Parathyroid adenoma (tissue), 2 donors: Measurements from ENCODE around the gene RETREG3.
"Not testable (repeated sequence)": the region's sequence is repeated elsewhere in the genome, so short reads cannot be mapped to it uniquely, and the experiment has no call there.

Experiments
- H2AFZ ChIP-seq: fragments of 300-600 bp; sonication (generic); one replicate; pipeline ENCODE4 v1.7.0; 2017; ENCODE audit warnings: antibody characterized with exemption, mild to moderate bottlenecking
- H3K27ac ChIP-seq: fragments of 300-600 bp; sonication (generic); one replicate; pipeline ENCODE4 v1.7.0; 2017
- H3K27me3 ChIP-seq: fragments of 300-600 bp; sonication (generic); one replicate; pipeline ENCODE4 v1.7.0; 2017; ENCODE audit warnings: low read length; ENCODE audit not compliant: control insufficient read depth, insufficient read depth
- H3K36me3 ChIP-seq: fragments of 300-600 bp; sonication (generic); one replicate; pipeline ENCODE4 v1.7.0; 2017; ENCODE audit warnings: low read length; ENCODE audit not compliant: control insufficient read depth, insufficient read depth
- H3K4me1 ChIP-seq: fragments of 300-600 bp; sonication (generic); one replicate; pipeline ENCODE4 v1.7.0; 2017; ENCODE audit warnings: control low read depth
- H3K4me2 ChIP-seq: fragments of 300-600 bp; sonication (generic); one replicate; pipeline ENCODE4 v1.7.0; 2017; ENCODE audit warnings: low read length
- H3K4me3 ChIP-seq: fragments of 300-600 bp; sonication (generic); one replicate; pipeline ENCODE4 v1.7.0; 2017; ENCODE audit warnings: low read depth, low read length
- H3K79me2 ChIP-seq: fragments of 300-600 bp; sonication (generic); one replicate; pipeline ENCODE4 v1.7.0; 2017; ENCODE audit warnings: control low read depth
- H3K9ac ChIP-seq: fragments of 300-600 bp; sonication (generic); one replicate; pipeline ENCODE4 v1.7.0; 2017; ENCODE audit warnings: mild to moderate bottlenecking
- H3K9me3 ChIP-seq: fragments of 300-600 bp; sonication (generic); one replicate; pipeline ENCODE4 v1.7.0; 2017; ENCODE audit warnings: low read length; ENCODE audit not compliant: control insufficient read depth
- CTCF ChIP-seq: fragments of 300-600 bp; sonication (generic); IDR thresholded peaks from one replicate; pipeline ENCODE4 v1.7.0; 2017; ENCODE audit warnings: antibody characterized with exemption, mild to moderate bottlenecking
- donor health status: primary hyperparathyroidism.

Gene RETREG3

GRCh38 chr17:42547698-42548069 is 61.5 kb downstream of the RETREG3 start:
- no peak overlapping the region for H3K9ac ChIP-seq
- H3K27ac ChIP-seq = no peak overlapping the region
- H3K27me3 ChIP-seq = no peaks in the 10 kb centered on the region
- no peaks in the 10 kb centered on the region for H3K79me2 ChIP-seq
- H3K9me3 ChIP-seq = no peaks in the 10 kb centered on the region
- H3K4me3 ChIP-seq = no peak overlapping the region
- H3K36me3 ChIP-seq = no peaks in the 10 kb centered on the region
- H2AFZ ChIP-seq = peak overlapping the region; percentile 69
- no peak overlapping the region for H3K4me2 ChIP-seq
- no peaks in the 10 kb centered on the region for H3K4me1 ChIP-seq
- no peak for TF ChIP-seq CTCF

- no peak overlapping the region for H3K9ac ChIP-seq
- H3K9me3 ChIP-seq = no peaks in the 10 kb centered on the region
- H3K79me2 ChIP-seq = no peaks in the 10 kb centered on the region
- no peak overlapping the region for H3K4me2 ChIP-seq
- no peaks in the 10 kb centered on the region for H3K27me3 ChIP-seq
- no peak for TF ChIP-seq CTCF
- no peak overlapping the region for H3K4me3 ChIP-seq
- H2AFZ ChIP-seq = no peak overlapping the region
- H3K4me1 ChIP-seq = no peaks in the 10 kb centered on the region
- H3K36me3 ChIP-seq = no peaks in the 10 kb centered on the region
- no peak overlapping the region for H3K27ac ChIP-seq
Observed at GRCh38 chr17:42547001-42547461, 62.1 kb downstream of the RETREG3 start.

- H3K27ac ChIP-seq, H3K4me2 ChIP-seq, H2AFZ ChIP-seq, H3K27me3 ChIP-seq, H3K79me2 ChIP-seq, H3K4me1 ChIP-seq, H3K9ac ChIP-seq, H3K36me3 ChIP-seq, H3K4me3 ChIP-seq, H3K9me3 ChIP-seq: not testable (repeated sequence)
Observed at GRCh38 chr17:42545755-42546505, 63.2 kb downstream of the RETREG3 start.

- Histone ChIP-seq H3K27me3 (no peaks in the 10 kb centered on the region), H3K79me2 (no peaks in the 10 kb centered on the region), H3K36me3 (no peaks in the 10 kb centered on the region), H3K4me2 (no peak overlapping the region), H3K9me3 (no peaks in the 10 kb centered on the region), H3K27ac (no peak overlapping the region), H3K4me3 (no peak overlapping the region), H3K9ac (no peak overlapping the region), H3K4me1 (no peaks in the 10 kb centered on the region), H2AFZ (no peak overlapping the region)
- TF ChIP-seq CTCF = no peak
Observed at GRCh38 chr17:42544874-42545283, 64.3 kb downstream of the RETREG3 start.

GRCh38 chr17:42543190-42544079 is 65.7 kb downstream of the RETREG3 start:
- Histone ChIP-seq H3K79me2 (no peaks in the 10 kb centered on the region), H3K9me3 (no peaks in the 10 kb centered on the region), H3K27ac (no peak overlapping the region), H3K9ac (no peak overlapping the region), H3K27me3 (no peaks in the 10 kb centered on the region), H3K36me3 (no peaks in the 10 kb centered on the region), H3K4me2 (no peak overlapping the region), H2AFZ (no peak overlapping the region), H3K4me3 (no peak overlapping the region), H3K4me1 (no peaks in the 10 kb centered on the region)
- TF ChIP-seq CTCF = no peak
